ENCODE results near the gene IRF2.

The IRF2 gene

DNA sequence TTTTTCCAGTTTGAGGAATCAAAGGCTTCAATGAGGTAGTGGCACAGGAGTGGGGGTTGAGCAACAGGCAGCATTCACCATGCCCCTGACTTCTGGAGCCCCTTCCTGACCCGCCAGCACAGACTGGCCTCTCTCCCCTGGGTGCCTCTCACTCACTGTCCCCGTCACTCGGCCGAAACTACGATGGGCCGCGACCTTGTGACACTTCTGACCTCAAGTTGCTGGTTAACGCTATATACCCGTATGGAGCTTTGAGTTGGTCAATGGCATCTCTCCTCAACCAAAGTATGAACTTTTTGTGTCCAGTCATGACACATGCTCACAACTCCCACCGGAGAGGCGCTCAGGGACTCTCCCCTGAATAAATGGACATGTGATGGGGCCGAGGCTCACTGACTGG, 72.1 kb downstream of the IRF2 start:
- no peak overlapping the region; the same call in 1 of the 2 replicates for H3K27ac ChIP-seq
- no peaks in the 10 kb centered on the region; the same call in 1 of the 2 replicates for H3K79me2 ChIP-seq (ENCODE audit: insufficient read depth, low read depth)
- H3K4me3 ChIP-seq (IDR thresholded peaks at IDR 0.05; ENCODE audit: insufficient read depth, low read depth, low read length) = no peak overlapping the region
- H4K20me1 ChIP-seq (ENCODE audit: insufficient read depth) = no peaks in the 10 kb centered on the region
- no peak overlapping the region for H3K9ac ChIP-seq
- no peaks in the 10 kb centered on the region; the same call in 1 of the 2 replicates for H3K36me3 ChIP-seq (ENCODE audit: insufficient read depth)
- TF ChIP-seq, protein P1, sequence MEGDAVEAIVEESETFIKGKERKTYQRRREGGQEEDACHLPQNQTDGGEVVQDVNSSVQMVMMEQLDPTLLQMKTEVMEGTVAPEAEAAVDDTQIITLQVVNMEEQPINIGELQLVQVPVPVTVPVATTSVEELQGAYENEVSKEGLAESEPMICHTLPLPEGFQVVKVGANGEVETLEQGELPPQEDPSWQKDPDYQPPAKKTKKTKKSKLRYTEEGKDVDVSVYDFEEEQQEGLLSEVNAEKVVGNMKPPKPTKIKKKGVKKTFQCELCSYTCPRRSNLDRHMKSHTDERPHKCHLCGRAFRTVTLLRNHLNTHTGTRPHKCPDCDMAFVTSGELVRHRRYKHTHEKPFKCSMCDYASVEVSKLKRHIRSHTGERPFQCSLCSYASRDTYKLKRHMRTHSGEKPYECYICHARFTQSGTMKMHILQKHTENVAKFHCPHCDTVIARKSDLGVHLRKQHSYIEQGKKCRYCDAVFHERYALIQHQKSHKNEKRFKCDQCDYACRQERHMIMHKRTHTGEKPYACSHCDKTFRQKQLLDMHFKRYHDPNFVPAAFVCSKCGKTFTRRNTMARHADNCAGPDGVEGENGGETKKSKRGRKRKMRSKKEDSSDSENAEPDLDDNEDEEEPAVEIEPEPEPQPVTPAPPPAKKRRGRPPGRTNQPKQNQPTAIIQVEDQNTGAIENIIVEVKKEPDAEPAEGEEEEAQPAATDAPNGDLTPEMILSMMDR (conservative IDR thresholded peaks at IDR 0.05; ENCODE audit: low read depth, low read length) = no peak
- H2AFZ ChIP-seq (ENCODE audit: low read depth) = no peak overlapping the region
- H3K4me2 ChIP-seq = peak overlapping the region; percentile 77; the same call in 1 of the 2 replicates
- peaks cover 90% of the 10 kb centered on the region for H3K4me1 ChIP-seq (ENCODE audit: low read depth, poor library complexity, severe bottlenecking)
- no peaks in the 10 kb centered on the region for H3K27me3 ChIP-seq (ENCODE audit: insufficient read depth, low read depth)

DNA sequence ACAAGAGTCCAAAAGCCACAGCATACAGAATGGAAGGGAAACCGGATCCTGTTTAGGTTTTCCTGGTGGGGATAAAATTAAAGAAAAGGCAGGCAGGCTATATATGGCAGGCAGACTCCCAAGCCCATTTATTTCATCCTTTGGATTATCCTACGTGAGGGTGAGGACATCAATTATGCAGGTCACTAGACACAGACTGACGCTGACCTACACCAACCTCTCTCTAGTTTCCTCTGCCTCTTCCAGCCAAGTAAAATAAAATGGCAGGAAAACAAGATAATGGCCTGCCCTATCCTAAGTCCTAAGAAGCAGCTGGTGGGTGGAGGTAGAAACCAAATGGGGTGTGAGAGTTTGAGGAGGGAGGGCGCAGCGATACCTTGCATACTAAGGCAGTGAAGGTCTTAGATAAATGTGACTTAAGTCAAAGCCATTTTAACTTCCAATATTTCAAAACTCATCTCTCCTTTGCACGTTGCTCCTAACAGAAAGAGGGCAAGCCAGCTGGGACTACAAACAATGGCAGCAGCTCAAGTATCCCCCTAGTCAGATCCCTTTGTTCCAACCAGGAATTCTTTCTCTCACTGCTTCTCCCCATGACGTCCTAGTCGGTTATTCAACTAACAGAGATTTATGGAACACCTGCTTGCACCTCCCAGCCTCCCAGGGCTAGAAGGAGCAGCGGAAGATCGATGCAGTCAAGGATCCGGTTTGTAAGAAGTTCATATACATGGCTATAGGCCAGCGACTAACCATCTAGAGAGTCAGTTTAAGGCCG, 72.8 kb downstream of the IRF2 start:
- Histone ChIP-seq H3K4me1 (ENCODE audit: low read depth, poor library complexity, severe bottlenecking) (peaks cover 92% of the 10 kb centered on the region), H3K9ac (no peak overlapping the region), H4K20me1 (ENCODE audit: insufficient read depth) (no peaks in the 10 kb centered on the region), H3K27me3 (ENCODE audit: insufficient read depth, low read depth) (no peaks in the 10 kb centered on the region), H2AFZ (ENCODE audit: low read depth) (no peak overlapping the region), H3K36me3 (ENCODE audit: insufficient read depth) (no peaks in the 10 kb centered on the region; the same call in 1 of the 2 replicates), H3K4me3 (IDR thresholded peaks at IDR 0.05; ENCODE audit: insufficient read depth, low read depth, low read length) (no peak overlapping the region), H3K79me2 (ENCODE audit: insufficient read depth, low read depth) (no peaks in the 10 kb centered on the region; the same call in 1 of the 2 replicates), H3K27ac (no peak overlapping the region), H3K4me2 (no peak overlapping the region)
- TF ChIP-seq, protein P1 (conservative IDR thresholded peaks at IDR 0.05; ENCODE audit: low read depth, low read length) = no peak

DNA sequence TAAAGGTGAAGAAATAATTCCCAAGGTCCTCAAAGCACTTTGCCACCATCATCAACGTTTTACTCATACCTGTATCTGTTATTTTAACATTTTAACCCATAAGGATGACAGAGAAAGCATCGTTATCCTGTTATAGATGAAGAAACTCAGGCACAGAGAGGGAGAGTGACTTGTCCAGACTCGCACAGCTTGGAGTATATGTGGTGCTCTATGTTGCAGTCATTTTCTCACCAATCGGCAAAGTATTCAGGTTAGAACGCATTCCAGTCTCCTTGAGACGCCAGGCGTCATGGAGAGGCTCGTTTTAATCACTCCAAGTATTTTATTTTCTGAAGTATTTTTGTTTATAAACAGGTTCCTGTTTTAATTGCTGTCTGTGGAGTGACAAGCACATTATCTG, 73.5 kb downstream of the IRF2 start:
- Histone ChIP-seq H2AFZ (ENCODE audit: low read depth) (no peak overlapping the region), H3K9ac (no peak overlapping the region), H3K4me2 (no peak overlapping the region), H3K27ac (no peak overlapping the region), H3K79me2 (ENCODE audit: insufficient read depth, low read depth) (no peaks in the 10 kb centered on the region; the same call in 1 of the 2 replicates), H3K4me1 (ENCODE audit: low read depth, poor library complexity, severe bottlenecking) (peaks cover 92% of the 10 kb centered on the region), H3K36me3 (ENCODE audit: insufficient read depth) (no peaks in the 10 kb centered on the region; the same call in 1 of the 2 replicates), H3K4me3 (IDR thresholded peaks at IDR 0.05; ENCODE audit: insufficient read depth, low read depth, low read length) (no peak overlapping the region), H3K27me3 (ENCODE audit: insufficient read depth, low read depth) (no peaks in the 10 kb centered on the region), H4K20me1 (ENCODE audit: insufficient read depth) (no peaks in the 10 kb centered on the region)
- TF ChIP-seq, protein P1 (conservative IDR thresholded peaks at IDR 0.05; ENCODE audit: low read depth, low read length) = no peak

DNA sequence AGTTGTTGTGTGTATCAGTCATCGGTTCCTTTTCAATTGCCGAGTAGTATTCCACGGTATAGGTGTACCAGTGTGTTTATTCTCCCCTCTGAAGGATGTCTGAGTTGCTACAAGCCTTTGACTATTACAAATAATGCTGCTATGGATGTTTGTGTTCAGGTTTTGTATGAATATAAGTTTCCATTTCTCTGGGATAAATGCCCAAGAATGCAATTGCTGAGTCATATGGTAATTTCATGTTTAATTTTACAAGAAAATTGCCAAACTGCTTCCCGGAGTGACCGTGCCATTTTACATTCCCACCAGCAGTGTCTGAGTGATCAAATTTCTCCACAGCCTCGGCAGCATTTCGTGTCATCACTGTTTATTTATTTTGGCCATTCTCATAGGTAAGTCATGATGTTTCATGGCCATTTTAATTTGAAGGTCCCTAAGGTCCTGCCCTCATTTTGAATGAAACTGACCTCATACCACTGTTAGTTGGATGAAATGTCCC, 73.9 kb downstream of the IRF2 start:
- H2AFZ ChIP-seq (ENCODE audit: low read depth) = no peak overlapping the region
- H3K9ac ChIP-seq = no peak overlapping the region
- H3K36me3 ChIP-seq (ENCODE audit: insufficient read depth) = no peaks in the 10 kb centered on the region; the same call in 1 of the 2 replicates
- H3K4me2 ChIP-seq = no peak overlapping the region
- H3K4me3 ChIP-seq (IDR thresholded peaks at IDR 0.05; ENCODE audit: insufficient read depth, low read depth, low read length) = no peak overlapping the region
- no peaks in the 10 kb centered on the region for H4K20me1 ChIP-seq (ENCODE audit: insufficient read depth)
- no peaks in the 10 kb centered on the region for H3K27me3 ChIP-seq (ENCODE audit: insufficient read depth, low read depth)
- TF ChIP-seq, protein P1 (conservative IDR thresholded peaks at IDR 0.05; ENCODE audit: low read depth, low read length) = no peak
- H3K79me2 ChIP-seq (ENCODE audit: insufficient read depth, low read depth) = no peaks in the 10 kb centered on the region; the same call in 1 of the 2 replicates
- peaks cover 92% of the 10 kb centered on the region for H3K4me1 ChIP-seq (ENCODE audit: low read depth, poor library complexity, severe bottlenecking)
- H3K27ac ChIP-seq = no peak overlapping the region
